ENCODE measurements around the gene SETD7. TPM values are rescaled to one million over a fixed set of nuclear protein-coding genes. Genes with fewer than 3 reads are reported as not detected.

The SETD7 gene
- total RNA-seq, 1 donor: 99.5 TPM

- Histone ChIP-seq H3K27me3 (ENCODE audit: insufficient read depth, low read length) (no peaks in the 10 kb centered on the region), H3K79me2 (ENCODE audit: insufficient read depth, low read length) (peaks cover 76% of the 10 kb centered on the region), H3K4me3 (ENCODE audit: insufficient read depth, low read length) (peak overlapping the region; percentile 99), H3K4me1 (ENCODE audit: insufficient read depth, low read length) (peaks cover 29% of the 10 kb centered on the region), H2AFZ (ENCODE audit: low read length) (no peak overlapping the region), H3K9me3 (ENCODE audit: low read depth, low read length) (no peaks in the 10 kb centered on the region), H3K27ac (ENCODE audit: low read depth, low read length) (no peak overlapping the region), H3K36me3 (ENCODE audit: insufficient read depth, low read length) (no peaks in the 10 kb centered on the region), H4K20me1 (ENCODE audit: insufficient read depth, low read length) (peaks cover 29% of the 10 kb centered on the region), H3K4me2 (ENCODE audit: insufficient read depth, low read length) (peak overlapping the region; percentile 98)
- no peak for DNase-seq (ENCODE audit: insufficient read length, low spot score, missing footprints)
- TF ChIP-seq CTCF (IDR thresholded peaks at IDR 0.05; ENCODE audit: extremely low read depth, low read depth, low read length): no peak
Measured at GRCh38 chr4:139455126-139455538, 100.9 kb downstream of the SETD7 start.

- no peak for TF ChIP-seq CTCF (IDR thresholded peaks at IDR 0.05; ENCODE audit: extremely low read depth, low read depth, low read length)
- no peaks in the 10 kb centered on the region for H3K36me3 ChIP-seq (ENCODE audit: insufficient read depth, low read length)
- H3K4me1 ChIP-seq (ENCODE audit: insufficient read depth, low read length): peaks cover 29% of the 10 kb centered on the region
- no peaks in the 10 kb centered on the region for H3K9me3 ChIP-seq (ENCODE audit: low read depth, low read length)
- H3K79me2 ChIP-seq (ENCODE audit: insufficient read depth, low read length): peaks cover 69% of the 10 kb centered on the region
- peak within 1 kb of the TSS; percentile 99 for H3K4me3 ChIP-seq (ENCODE audit: insufficient read depth, low read length)
- DNase-seq (ENCODE audit: insufficient read length, low spot score, missing footprints): no peak
- H3K4me2 ChIP-seq (ENCODE audit: insufficient read depth, low read length): peak within 1 kb of the TSS; percentile 98
- H2AFZ ChIP-seq (ENCODE audit: low read length): peak within 1 kb of the TSS; percentile 95
- peak within 1 kb of the TSS; percentile 85 for H3K27ac ChIP-seq (ENCODE audit: low read depth, low read length)
- no peaks in the 10 kb centered on the region for H3K27me3 ChIP-seq (ENCODE audit: insufficient read depth, low read length)
- H4K20me1 ChIP-seq (ENCODE audit: insufficient read depth, low read length): peaks cover 25% of the 10 kb centered on the region
Measured at GRCh38 chr4:139454111-139455045, 101.6 kb downstream of the SETD7 start, which contains the start of gene RAB33B. TSS of gene RAB33B (plus strand) at chr4:139454121. CDS start at chr4:139454196, 75 bp downstream.

- no peaks in the 10 kb centered on the region for H3K27me3 ChIP-seq (ENCODE audit: insufficient read depth, low read length)
- H3K9me3 ChIP-seq (ENCODE audit: low read depth, low read length): no peaks in the 10 kb centered on the region
- peak overlapping the region; percentile 98 for H3K4me2 ChIP-seq (ENCODE audit: insufficient read depth, low read length)
- peaks cover 61% of the 10 kb centered on the region for H3K79me2 ChIP-seq (ENCODE audit: insufficient read depth, low read length)
- no peaks in the 10 kb centered on the region for H3K36me3 ChIP-seq (ENCODE audit: insufficient read depth, low read length)
- peaks cover 29% of the 10 kb centered on the region for H3K4me1 ChIP-seq (ENCODE audit: insufficient read depth, low read length)
- peak; percentile 15 for TF ChIP-seq CTCF (IDR thresholded peaks at IDR 0.05; ENCODE audit: extremely low read depth, low read depth, low read length)
- H4K20me1 ChIP-seq (ENCODE audit: insufficient read depth, low read length): peaks cover 21% of the 10 kb centered on the region
- peak overlapping the region; percentile 85 for H3K27ac ChIP-seq (ENCODE audit: low read depth, low read length)
- H3K4me3 ChIP-seq (ENCODE audit: insufficient read depth, low read length): peak overlapping the region; percentile 99
- H2AFZ ChIP-seq (ENCODE audit: low read length): peak overlapping the region; percentile 95
- peak; percentile 98 for DNase-seq (ENCODE audit: insufficient read length, low spot score, missing footprints)
Measured at GRCh38 chr4:139453371-139454110, 102.5 kb downstream of the SETD7 start.

GRCh38 chr4:139453041-139453370 lies 103.0 kb downstream of the SETD7 start:
- peaks cover 56% of the 10 kb centered on the region for H3K79me2 ChIP-seq (ENCODE audit: insufficient read depth, low read length)

More at GRCh38 chr4:139453041-139453370, 103.0 kb downstream of the SETD7 start:
- peak; percentile 87 for DNase-seq (ENCODE audit: insufficient read length, low spot score, missing footprints)
- peak overlapping the region; percentile 93 for H2AFZ ChIP-seq (ENCODE audit: low read length)
- H3K4me2 ChIP-seq (ENCODE audit: insufficient read depth, low read length): peak overlapping the region; percentile 98
- peaks cover 29% of the 10 kb centered on the region for H3K4me1 ChIP-seq (ENCODE audit: insufficient read depth, low read length)
- H3K27ac ChIP-seq (ENCODE audit: low read depth, low read length): peak overlapping the region; percentile 85
- TF ChIP-seq CTCF (IDR thresholded peaks at IDR 0.05; ENCODE audit: extremely low read depth, low read depth, low read length): peak; percentile 53
- H3K4me3 ChIP-seq (ENCODE audit: insufficient read depth, low read length): peak overlapping the region; percentile 99
- H3K27me3 ChIP-seq (ENCODE audit: insufficient read depth, low read length): no peaks in the 10 kb centered on the region
- H4K20me1 ChIP-seq (ENCODE audit: insufficient read depth, low read length): peaks cover 17% of the 10 kb centered on the region
- no peaks in the 10 kb centered on the region for H3K9me3 ChIP-seq (ENCODE audit: low read depth, low read length)
- no peaks in the 10 kb centered on the region for H3K36me3 ChIP-seq (ENCODE audit: insufficient read depth, low read length)

All from osteoblast (primary cell).